Spinal cord (tissue), 10 donors: ENCODE measurements around the gene PHYH. TPM values are rescaled to one million over a fixed set of nuclear protein-coding genes. Genes with fewer than 3 reads are reported as not detected.
"Not testable (repeated sequence)": the region's sequence is repeated elsewhere in the genome, so short reads cannot be mapped to it uniquely, and the experiment has no call there.

Experiments
- DNase-seq, 6 donors: peaks; one replicate each; pipeline versions ENCODE4 v3.0.0 to v3.0.0-alpha.2; 2013 to 2015; ENCODE audit warnings: low spot score in 6 of 6, low read depth in 4 of 6
- H3K27ac ChIP-seq: one replicate; pipeline ENCODE4 v1.5.1; 2013; ENCODE audit warnings: low read depth, low read length, control low read depth
- H3K27me3 ChIP-seq: one replicate; pipeline ENCODE4 v1.6.1; 2013; ENCODE audit warnings: low read length; ENCODE audit not compliant: control insufficient read depth, insufficient read depth
- H3K36me3 ChIP-seq: one replicate; pipeline ENCODE4 v1.6.1; 2013; ENCODE audit warnings: low read length; ENCODE audit not compliant: control insufficient read depth, insufficient read depth
- H3K4me1 ChIP-seq: one replicate; pipeline ENCODE4 v1.6.1; 2013; ENCODE audit warnings: low read length; ENCODE audit not compliant: control insufficient read depth, insufficient read depth
- H3K4me3 ChIP-seq: one replicate; pipeline ENCODE4 v1.5.1; 2013; ENCODE audit warnings: low read depth, low read length, control low read depth
- H3K9me3 ChIP-seq: one replicate; pipeline ENCODE4 v1.6.1; 2013; ENCODE audit warnings: low read length; ENCODE audit not compliant: control insufficient read depth, insufficient read depth
- WGBS: methylation state at CpG from one replicate; pipeline ENCODE4 v1.1.5; 2013; ENCODE audit warnings: missing lambda C conversion rate; ENCODE audit not compliant: insufficient coverage; 5-methylcytosine and 5-hydroxymethylcytosine counted together
- polyA plus RNA-seq, 2 donors: library from polyadenylated mRNA; unstranded; fragments of 120-200 nt; gene quantifications; one replicate each; pipeline ENCODE4 v1.2.1, GENCODE V29; 2013; ENCODE audit not compliant: insufficient read length in 2 of 2
- total RNA-seq, 2 donors: library from RNA; depleted of rRNA in 1 of 2; stranded (reverse); fragments of 120-200 nt in 1 of 2; fragments of >200 nt in 1 of 2; gene quantifications; one replicate each; pipeline versions ENCODE4 v1.2.3 to v1.2.4, GENCODE V29; 2013 to 2014
- donor health status: healthy.

The PHYH gene
- total and polyA plus RNA-seq, 4 donors, result 23.1 to 35.9 (median 31.3) TPM

- DNase-seq, result no peak
- Histone ChIP-seq H3K36me3 (no peaks in the 10 kb centered on the region), H3K4me3 (no peak overlapping the region), H3K27ac (no peak overlapping the region), H3K27me3 (no peaks in the 10 kb centered on the region), H3K9me3 (no peaks in the 10 kb centered on the region), H3K4me1 (peaks cover 11% of the 10 kb centered on the region)
- WGBS, result 97% methylated on average over 7 of the region's 8 CpGs
Measured at GRCh38 chr10:13236638-13237037, 63.2 kb downstream of the PHYH start.

- DNase-seq, H3K36me3 ChIP-seq, H3K27ac ChIP-seq, H3K4me3 ChIP-seq, H3K27me3 ChIP-seq, H3K9me3 ChIP-seq: not testable (repeated sequence)
- peaks cover 11% of the 10 kb centered on the region for H3K4me1 ChIP-seq
- WGBS, result 80% methylated on average over 7 of the region's 13 CpGs
Measured at GRCh38 chr10:13234736-13235135, 65.1 kb downstream of the PHYH start.

- Histone ChIP-seq H3K27ac (no peak within 1 kb of the TSS), H3K9me3 (no peaks in the 10 kb centered on the region), H3K4me1 (peaks cover 11% of the 10 kb centered on the region), H3K27me3 (no peaks in the 10 kb centered on the region), H3K4me3 (no peak within 1 kb of the TSS), H3K36me3 (no peaks in the 10 kb centered on the region)
- DNase-seq, result no peak
- 77% methylated on average over 9 of the region's 10 CpGs for WGBS
Measured at GRCh38 chr10:13234172-13234571, 65.7 kb downstream of the PHYH start, which contains the start of gene UCMA. Gene UCMA, minus strand, starts transcription at chr10:13234374. Its CDS starts 116 bp downstream, at chr10:13234258.

GRCh38 chr10:13233358-13233757 is 66.5 kb downstream of the PHYH start:
- Histone ChIP-seq H3K4me3 (no peak overlapping the region), H3K36me3 (no peaks in the 10 kb centered on the region), H3K9me3 (no peaks in the 10 kb centered on the region), H3K27me3 (no peaks in the 10 kb centered on the region), H3K4me1 (peaks cover 11% of the 10 kb centered on the region), H3K27ac (no peak overlapping the region)
- no peak for DNase-seq
- WGBS, result 41% methylated on average over 9 of the region's 14 CpGs

GRCh38 chr10:13231808-13232207 is 68.1 kb downstream of the PHYH start:
- Histone ChIP-seq H3K36me3 (no peaks in the 10 kb centered on the region), H3K4me3 (no peak overlapping the region), H3K9me3 (no peaks in the 10 kb centered on the region), H3K27me3 (no peaks in the 10 kb centered on the region), H3K4me1 (peaks cover 11% of the 10 kb centered on the region), H3K27ac (no peak overlapping the region)
- DNase-seq, result no peak
- WGBS, result 64% methylated on average over 5 of the region's 6 CpGs

GRCh38 chr10:13231190-13231589 is 68.7 kb downstream of the PHYH start:
- H3K27ac ChIP-seq, result no peak overlapping the region
- no peaks in the 10 kb centered on the region for H3K27me3 ChIP-seq
- no peak for DNase-seq
- no peaks in the 10 kb centered on the region for H3K9me3 ChIP-seq
- no peak overlapping the region for H3K4me3 ChIP-seq
- peaks cover 11% of the 10 kb centered on the region for H3K4me1 ChIP-seq
- H3K36me3 ChIP-seq, result no peaks in the 10 kb centered on the region
- 80% methylated on average over 8 of the region's 9 CpGs for WGBS

Other genes starting within 250 kb of the PHYH start
- gene OPTN, start 199.9 kb downstream of the PHYH start, total RNA-seq, result 10 to 100 TPM; 54.3 to 59.4 TPM
- 10 to 100 TPM; 62.6 to 68.5 TPM for gene OPTN, start 199.9 kb downstream of the PHYH start, polyA plus RNA-seq
- 1 to 10 TPM; 4.4 to 5.4 TPM for gene MCM10, start 138.5 kb downstream of the PHYH start, total RNA-seq
- gene MCM10, start 138.5 kb downstream of the PHYH start, polyA plus RNA-seq, result 1 to 10 TPM; 5.2 to 5.4 TPM
- under 1 TPM in 1 of 2 donors, not detected in 1; 0.94 TPM for gene UCMA, start 65.7 kb downstream of the PHYH start, total RNA-seq
- under 1 TPM; 0.41 to 0.42 TPM for gene UCMA, start 65.7 kb downstream of the PHYH start, polyA plus RNA-seq
- gene SEPHS1, start 48.2 kb upstream of the PHYH start, total RNA-seq, result 10 to 100 TPM; 53.3 to 66.0 TPM
- 100 to 1,000 TPM in 1 of 2 donors, 10 to 100 TPM in 1; 82.4 to 101 TPM for gene SEPHS1, start 48.2 kb upstream of the PHYH start, polyA plus RNA-seq
- gene BEND7, start 228.9 kb upstream of the PHYH start, total RNA-seq, result 10 to 100 TPM; 20.0 to 22.5 TPM
- gene BEND7, start 228.9 kb upstream of the PHYH start, polyA plus RNA-seq, result 10 to 100 TPM; 25.9 to 28.2 TPM